NCI-H2107 treated with DMSO at 0.1 percent for 48 hours (cell line): ENCODE results near the gene GPR149.
"Not testable (repeated sequence)": the region's sequence is repeated elsewhere in the genome, so short reads cannot be mapped to it uniquely, and the experiment has no call there.

Source experiments
- DNase-seq: peaks from one replicate; lab custom pipeline; 2025; ENCODE audit not compliant: unreplicated experiment; lab: John Stamatoyannopoulos, UW

The GPR149 gene, protein sequence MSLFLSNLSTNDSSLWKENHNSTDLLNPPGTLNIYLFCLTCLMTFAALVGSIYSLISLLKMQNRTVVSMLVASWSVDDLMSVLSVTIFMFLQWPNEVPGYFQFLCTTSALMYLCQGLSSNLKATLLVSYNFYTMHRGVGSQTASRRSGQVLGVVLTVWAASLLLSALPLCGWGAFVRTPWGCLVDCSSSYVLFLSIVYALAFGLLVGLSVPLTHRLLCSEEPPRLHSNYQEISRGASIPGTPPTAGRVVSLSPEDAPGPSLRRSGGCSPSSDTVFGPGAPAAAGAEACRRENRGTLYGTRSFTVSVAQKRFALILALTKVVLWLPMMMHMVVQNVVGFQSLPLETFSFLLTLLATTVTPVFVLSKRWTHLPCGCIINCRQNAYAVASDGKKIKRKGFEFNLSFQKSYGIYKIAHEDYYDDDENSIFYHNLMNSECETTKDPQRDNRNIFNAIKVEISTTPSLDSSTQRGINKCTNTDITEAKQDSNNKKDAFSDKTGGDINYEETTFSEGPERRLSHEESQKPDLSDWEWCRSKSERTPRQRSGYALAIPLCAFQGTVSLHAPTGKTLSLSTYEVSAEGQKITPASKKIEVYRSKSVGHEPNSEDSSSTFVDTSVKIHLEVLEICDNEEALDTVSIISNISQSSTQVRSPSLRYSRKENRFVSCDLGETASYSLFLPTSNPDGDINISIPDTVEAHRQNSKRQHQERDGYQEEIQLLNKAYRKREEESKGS

DNA sequence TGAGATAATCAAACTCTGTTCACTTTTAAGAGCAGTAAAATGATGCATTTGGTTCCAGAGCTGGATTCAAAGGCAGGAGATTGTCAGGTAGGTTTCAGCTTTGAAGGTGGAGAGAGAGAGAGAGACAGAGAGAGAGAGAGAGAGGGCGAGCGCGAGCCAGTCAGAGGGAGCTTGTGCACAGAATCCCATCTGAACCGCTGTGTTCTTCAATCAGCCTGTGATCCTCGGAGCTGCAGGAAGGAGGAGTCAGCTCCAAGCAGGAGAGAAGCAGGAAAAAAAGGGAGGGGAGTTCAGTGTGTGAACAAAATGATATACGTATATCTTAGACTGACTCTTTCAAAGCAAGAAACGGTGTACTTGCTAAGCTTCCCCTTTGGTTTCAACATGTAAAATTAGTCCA is at the start of gene GPR149:
TSS of gene GPR149 (minus strand) at position 177 of the 400 bp plus-strand sequence. CDS start 575 bp downstream, outside the sequence.
- DNase-seq = peak; percentile 59

DNA sequence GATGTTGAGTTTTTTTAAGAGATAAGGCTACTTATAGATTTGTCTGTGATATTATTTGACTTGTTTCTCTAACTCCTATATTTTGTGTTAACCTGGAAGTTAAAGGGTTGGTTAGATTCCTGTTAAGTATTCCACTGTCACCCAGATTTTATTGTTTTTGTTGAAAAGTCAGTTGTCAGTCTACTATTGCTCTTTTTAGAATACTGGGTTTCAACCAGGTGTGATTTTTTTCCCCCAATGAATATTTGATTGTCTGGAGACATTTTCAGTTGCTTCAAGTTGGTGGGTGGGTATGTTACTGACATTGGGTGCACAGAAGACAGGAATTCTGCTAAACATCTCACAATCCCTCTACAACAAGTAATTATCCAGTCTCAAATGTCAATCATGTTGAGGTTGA is 43.8 kb upstream of the GPR149 start:
- DNase-seq = no peak

DNA sequence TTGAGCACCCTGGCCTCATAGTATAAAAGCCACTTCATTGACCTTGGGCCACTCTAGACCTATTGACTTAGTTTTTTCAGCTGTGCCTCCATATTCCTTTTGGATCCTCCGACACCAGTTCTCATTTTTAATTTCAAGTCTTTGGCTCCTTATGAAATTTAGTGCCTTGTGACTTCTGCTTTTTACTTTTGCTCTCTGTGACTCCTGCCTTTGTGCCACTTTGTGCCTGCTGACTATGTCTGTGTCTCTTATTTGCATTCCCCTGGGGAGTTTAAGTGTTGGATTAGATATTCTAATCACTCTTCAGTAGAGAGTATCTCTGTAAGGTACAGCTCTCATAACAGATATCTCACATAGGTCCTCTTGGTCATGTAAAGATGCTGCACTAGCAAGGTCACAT is 39.6 kb upstream of the GPR149 start:
- DNase-seq = no peak

DNA sequence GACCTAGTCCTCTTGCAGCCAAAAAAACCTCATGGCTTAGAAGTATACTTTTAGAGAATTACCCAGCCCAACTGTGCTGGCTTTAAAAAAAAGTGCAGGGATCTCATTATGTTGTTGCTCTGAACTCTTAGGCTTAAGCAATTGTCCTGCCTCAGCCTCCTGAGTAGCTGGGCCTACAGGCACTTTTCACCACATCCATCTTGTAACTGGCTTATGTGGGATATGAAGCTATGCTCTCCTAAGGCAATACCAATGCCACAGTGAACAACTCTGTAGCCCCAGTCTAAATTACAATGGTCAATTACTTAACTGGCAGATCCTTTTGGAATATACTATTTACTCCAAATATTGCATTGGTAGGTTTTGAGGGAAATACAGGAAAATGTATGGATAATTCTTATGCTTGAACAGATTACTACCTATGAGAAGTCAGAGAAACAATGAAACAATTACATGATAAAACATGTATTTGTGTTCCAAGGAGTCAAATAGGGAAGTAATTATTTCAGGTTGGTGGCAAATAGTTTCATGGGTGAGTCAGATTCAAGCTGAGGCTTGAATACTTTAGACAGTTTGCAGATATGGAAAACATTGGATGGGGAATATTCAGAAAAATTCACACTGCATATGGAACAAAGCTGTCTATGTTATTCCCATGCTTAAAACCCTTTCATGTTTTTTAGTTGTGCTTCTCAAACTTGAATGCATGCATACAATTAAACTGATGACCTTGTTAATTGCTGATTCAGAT is 34.6 kb upstream of the GPR149 start:
- DNase-seq = no peak

DNA sequence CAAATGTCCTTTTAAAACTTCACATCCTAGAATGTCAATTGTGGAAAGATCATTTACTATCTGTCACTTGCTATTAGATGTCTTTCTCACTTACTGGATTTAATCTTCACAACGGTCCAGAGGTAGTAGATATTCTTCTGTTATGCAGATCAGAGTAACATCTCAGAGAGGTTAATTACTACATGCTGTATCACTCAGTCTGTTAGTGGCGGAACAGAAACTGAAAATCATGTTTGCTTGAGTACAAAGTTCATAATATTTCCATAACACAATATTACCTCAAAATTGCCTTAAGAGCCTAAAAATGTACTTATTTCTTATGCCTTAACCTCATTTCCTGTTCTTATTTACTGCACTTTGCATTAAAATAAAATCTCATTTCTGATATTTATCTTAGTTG is 28.6 kb upstream of the GPR149 start:
- no peak for DNase-seq

DNA sequence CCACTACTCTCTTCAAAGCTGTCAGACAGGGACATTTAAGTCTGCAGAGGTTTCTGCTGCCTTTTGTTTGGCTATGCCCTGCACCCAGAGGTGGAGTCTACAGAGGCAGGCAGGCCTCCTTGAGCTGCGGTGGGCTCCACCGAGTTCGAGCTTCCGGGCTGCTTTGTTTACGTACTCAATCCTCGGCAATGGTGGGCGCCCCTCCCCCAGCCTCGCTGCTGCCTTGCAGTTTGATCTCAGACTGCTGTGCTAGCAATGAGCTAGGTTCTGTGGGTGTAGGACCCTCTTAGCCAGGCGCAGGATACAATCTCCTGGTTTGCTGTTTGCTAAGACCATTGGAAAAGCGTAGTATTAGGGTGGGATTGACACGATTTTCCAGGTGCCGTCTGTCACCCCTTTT is 9.1 kb upstream of the GPR149 start:
- not testable (repeated sequence) for DNase-seq

DNA sequence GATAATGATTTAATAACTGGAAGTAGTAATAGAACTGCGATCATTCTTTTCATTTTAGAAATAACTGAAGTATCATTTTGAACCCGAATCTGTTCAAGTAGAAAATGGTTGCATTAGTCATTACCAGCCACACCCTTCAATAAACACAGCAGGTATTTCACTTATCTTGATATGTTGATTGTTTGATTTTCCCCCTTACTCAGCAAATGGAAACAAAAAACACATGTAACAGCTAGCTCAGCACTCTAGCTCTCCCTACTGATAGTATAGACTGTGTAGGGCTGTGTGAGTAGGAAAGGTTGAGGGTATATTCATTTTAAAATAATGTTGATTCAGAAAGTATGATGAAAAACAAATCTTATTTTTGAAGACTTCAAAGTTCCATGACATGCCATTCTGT is 1.1 kb upstream of the GPR149 start:
- no peak for DNase-seq

DNA sequence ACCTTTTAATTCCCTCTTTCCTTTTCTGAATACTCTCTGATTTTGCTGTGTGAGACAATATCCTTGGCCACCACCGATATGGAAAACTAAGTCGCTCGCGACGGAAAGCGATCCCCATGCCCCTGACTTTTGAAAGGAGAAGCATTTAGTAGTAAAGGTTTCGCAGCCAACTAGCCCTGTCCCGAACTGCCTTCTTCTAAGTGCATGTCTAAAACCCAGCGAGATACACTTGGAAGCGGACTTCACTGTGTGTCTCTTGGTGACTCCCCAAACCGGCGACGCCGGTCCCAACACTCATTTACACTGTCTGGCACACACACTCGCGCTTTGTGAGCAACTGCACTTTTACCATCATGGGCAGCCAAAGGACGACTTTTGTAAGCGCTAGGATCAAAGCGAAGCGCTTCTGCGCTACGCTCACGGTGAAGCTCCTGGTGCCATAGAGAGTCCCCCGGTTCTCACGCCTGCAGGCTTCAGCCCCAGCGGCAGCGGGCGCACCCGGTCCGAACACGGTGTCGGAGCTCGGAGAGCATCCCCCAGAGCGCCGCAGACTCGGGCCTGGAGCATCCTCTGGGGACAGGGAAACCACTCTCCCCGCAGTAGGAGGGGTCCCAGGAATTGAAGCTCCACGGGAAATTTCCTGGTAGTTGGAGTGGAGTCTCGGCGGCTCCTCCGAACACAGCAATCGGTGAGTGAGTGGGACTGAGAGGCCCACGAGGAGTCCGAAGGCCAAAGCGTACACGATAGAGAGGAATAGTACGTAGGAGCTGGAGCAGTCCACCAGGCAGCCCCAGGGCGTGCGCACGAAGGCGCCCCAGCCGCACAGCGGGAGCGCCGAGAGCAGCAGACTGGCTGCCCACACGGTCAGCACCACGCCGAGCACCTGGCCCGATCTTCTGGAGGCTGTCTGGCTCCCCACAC is 1.4 kb downstream of the GPR149 start:
- peak; percentile 16 for DNase-seq

DNA sequence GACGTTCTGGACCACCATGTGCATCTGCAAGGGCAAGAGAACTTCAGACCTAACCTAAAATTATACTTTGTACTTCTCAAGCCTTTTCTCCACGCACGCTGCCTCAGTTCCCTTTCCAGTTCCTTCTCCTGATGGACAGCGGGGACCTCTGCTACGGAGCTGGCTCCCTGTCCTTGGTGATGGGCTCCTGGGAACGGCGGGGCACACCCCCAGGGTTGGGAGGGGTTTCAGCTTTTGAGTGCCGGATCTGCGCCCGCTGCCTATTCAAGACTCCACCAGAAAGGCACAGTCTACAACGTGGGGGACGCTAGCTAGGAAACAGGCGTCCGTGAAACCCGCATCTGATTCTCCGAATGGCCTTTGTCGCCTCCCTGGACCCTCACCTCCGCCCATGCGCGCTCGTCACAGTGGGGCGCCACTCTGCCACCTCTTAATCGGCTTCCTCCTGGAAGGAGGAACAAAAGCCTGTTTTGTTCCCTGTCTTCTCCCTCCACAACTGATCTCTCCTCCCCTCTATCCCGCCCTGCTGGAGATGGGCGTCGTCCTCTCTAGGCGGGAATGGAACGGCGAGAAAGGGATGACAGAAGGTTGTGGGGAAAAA is 2.2 kb downstream of the GPR149 start:
- peak; percentile 18 for DNase-seq

DNA sequence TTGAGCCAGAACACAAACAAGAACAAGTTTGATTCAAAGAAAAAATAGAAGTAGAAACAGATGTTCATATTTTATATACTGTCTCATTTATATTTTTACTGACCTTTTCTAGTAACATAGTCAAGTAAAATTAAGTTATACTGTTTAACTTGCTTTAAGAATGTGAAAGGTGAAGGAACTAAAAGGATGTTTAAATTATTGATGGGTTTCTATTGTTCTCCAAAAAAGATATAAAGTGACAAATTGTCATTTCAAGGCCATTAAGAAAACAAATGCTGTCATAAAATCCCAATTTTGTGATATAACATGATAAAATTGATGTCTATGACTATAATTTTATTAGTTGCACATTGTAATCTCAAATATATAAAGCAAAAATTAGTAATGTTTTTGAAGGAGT is 7.3 kb downstream of the GPR149 start:
- DNase-seq = no peak

DNA sequence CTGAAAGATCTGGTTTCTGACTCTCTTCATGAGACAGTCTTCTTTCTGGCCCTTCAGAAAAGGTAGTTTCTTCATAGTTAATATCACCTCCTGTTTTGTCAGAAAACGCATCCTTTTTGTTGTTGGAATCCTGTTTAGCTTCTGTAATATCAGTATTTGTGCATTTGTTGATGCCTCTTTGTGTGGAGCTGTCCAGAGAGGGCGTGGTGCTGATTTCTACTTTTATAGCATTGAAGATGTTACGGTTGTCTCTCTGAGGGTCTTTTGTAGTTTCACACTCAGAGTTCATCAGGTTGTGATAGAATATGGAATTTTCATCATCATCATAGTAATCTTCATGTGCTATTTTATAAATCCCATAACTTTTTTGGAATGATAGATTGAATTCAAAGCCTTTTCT is 8.9 kb downstream of the GPR149 start:
- no peak for DNase-seq

DNA sequence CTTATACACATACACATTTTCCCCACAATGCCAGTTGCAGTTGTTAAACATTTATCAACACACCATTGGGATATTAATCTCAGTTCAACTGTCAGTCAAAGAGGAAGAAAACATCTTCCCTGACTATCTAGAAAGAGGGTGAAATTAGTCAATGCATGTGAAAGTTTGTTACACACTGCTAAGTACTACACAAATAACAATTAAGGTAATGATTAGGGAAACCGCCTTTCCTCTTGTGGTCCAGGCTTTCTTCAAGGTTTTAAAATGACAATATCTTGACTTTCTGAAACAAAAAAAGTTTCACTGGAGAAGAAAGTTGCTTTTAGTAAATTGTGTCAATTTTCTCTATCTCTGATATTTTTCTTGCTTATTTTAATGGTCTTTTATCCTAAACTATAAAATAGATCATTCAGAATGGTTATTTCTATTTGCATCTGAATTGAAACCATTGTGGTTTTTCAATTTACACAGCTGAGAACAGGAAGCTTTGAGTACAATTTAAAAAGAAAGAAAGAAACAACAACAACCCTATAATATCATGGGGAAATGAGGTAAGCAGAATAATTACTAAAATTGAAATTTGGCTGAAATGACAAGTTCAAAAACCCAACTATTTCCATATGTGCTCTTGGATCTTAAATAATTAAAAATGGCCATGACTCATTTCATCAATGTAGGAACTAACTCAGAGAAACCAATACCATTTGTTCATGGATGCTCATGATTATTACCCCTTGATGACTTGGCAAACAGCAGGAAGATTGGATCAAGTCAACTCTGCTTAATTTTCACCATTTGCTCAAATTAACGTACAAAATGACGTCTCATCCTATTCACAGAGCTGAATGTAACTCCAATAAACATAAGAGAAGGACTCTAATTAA is 31.7 kb downstream of the GPR149 start:
- DNase-seq = no peak

DNA sequence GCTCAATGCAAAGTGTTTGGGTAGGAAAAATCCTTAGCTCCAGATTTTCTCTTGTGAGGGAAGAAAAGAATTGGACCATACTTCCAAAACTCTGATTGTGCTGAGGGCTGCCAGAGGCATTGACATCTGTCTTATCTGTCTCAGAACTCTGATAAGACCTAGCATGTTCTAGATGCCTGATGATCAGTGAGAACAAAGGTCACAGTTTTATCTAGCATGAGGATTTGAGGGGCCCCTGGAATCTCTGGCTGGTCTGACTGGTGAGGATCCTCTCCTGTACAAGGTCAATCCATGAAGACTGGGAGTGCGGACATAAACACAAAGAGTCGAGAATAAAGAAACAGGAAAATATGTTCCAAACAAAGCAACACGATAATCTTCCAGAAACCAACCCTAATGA is 40.1 kb downstream of the GPR149 start:
- DNase-seq = no peak

DNA sequence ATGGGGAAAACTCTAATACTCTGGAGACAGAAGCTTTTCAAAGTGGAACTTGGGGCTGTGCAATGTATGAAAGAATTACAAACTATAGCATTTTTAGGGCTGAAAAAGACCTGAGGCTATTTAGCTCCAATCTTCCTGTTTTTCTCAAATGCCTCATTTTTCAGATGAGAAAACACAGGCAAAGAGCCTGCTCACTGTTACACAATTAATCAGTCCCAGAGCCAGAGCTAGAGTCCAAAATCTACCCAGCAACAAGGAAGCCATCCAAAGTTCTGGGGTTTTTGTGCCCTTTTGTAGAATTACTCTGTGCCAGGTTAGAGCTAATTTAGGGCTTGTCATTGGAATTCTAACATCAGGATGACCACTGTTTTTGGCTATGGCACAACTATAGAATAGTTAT is 45.5 kb downstream of the GPR149 start:
- DNase-seq = no peak

DNA sequence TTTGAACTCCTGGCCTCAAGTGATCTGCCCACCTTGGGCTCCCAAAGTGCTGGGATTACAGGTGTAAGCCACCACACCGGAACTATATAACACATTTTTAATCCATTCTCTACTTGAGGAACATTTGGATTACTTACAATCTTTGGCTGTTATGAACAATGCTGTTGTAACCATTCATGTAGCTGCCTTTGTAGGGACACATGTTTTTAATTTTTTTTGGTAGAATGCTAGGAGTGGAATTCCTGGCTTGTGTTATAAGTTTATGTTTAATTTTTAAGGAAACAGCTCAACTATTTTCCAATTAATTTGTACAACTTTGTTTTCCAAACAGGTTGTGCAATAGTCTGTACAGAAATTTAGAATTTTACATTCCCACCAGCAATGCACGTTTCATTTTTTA is 51.7 kb downstream of the GPR149 start:
- no peak for DNase-seq

DNA sequence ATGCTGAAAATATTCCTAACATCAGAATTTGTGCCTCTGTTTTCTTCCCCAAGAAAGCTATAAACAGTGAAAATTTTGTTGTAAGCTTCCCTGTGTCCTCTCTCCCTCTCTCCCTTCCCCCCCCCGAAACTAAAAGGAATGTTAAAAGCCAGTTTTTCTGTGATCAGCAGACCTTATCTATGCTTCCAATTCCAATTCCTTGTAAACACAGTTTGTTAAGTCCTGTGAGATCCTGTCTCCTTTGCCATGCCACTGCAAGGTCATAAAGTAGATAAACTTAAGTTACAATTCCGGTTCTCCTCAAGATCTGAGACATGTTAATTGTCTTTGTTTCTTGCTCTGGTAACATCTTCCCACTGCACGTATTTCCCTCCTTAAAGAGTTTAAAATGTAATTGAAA is 62.8 kb downstream of the GPR149 start:
- no peak for DNase-seq

DNA sequence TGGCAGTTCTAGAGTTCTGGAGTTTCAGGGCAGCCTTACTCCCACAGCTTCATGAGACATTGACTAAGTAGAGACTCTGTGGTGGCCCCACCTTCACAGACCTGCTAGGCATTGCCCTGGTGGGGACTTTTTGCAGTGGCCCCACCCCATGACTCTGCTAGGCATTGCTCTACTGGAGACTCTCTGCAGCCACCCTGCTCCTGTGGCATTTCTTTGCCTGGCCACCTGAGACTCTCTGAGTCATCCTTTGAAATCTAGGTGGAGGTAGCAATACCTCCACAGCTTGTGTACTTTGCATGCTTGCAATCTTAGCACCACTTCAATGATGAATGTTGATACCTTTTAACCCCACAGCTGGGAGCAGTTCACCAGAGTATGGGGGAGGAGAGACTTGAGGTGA is 65.1 kb downstream of the GPR149 start:
- DNase-seq = no peak

DNA sequence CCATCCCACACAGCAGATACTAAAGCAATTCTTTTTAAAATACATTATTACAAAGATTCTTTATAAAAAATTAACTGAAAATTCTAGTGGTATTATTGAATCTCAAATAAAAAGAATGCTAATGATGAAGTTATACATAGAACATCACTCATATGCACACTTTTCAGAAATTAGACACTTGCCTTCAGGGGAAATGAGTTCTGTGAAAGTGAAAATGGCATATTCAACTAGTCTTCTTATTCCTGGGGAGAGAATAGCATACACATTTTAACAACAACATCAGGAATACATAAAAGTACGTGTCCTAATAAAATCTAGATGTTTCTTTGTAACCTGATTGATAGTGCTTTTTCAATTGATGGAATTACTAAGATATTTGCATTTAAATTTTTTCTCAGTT is 68.9 kb downstream of the GPR149 start:
- DNase-seq = no peak

DNA sequence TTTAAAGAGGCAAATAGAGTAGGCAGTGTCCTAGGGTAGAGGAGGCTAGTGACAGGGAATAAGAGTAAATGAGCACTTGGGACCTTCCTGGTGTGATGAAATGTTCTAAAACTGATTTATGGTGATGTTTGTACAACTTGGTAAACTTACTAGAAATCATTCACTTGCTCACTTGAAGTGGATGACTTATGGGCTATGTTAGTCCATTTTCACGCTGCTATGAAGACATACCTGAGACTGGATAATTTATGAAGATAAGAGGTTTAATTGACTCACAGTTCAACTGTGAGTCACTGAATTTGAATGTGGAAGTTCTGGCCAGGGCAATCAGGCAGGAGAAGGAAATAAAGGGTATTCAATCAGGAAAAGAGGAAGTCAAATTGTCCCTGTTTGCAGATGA is 74.0 kb downstream of the GPR149 start:
- no peak for DNase-seq
